HAP-1 (cell line): ENCODE measurements around the gene ZNF408.
A peak's percentile ranks its signal among the peaks of the same experiment; 100 is the strongest.

Experiments used
- DNase-seq, 2 experiments: peaks; one replicate each; pipeline ENCODE4 v3.0.0-alpha.2; 2016 to 2020; ENCODE audit warnings: low spot score in 2 of 2
- H3K27me3 ChIP-seq: fragments of 250-450 bp; sonication (Bioruptor Pico); 2 replicates; pipeline ENCODE4 v1.5.1; 2020; ENCODE audit warnings: low read depth, mild to moderate bottlenecking, moderate library complexity
- H3K36me3 ChIP-seq: fragments of 250-450 bp; sonication (Bioruptor Pico); replicated peaks from 2 replicates; pipeline ENCODE4 v1.5.1; 2020; ENCODE audit warnings: mild to moderate bottlenecking
- H3K4me1 ChIP-seq: fragments of 250-450 bp; sonication (Bioruptor Pico); 2 replicates; pipeline ENCODE4 v1.5.1; 2020; ENCODE audit warnings: mild to moderate bottlenecking
- H3K4me3 ChIP-seq: fragments of 250-450 bp; sonication (Bioruptor Pico); 2 replicates; pipeline ENCODE4 v1.5.1; 2020; ENCODE audit warnings: mild to moderate bottlenecking, moderate library complexity
- H3K9me3 ChIP-seq: fragments of 250-450 bp; sonication (Bioruptor Pico); 2 replicates; pipeline ENCODE4 v1.5.1; 2020; ENCODE audit warnings: mild to moderate bottlenecking, moderate library complexity
- in situ Hi-C: fragments of 300-500 bp; cut with MboI; formaldehyde crosslinking; loops from 3 replicates; pipeline ENCODE4 v1.14.3; 2020; ENCODE audit warnings: low sequenced_read_pairs, inconsistent platforms, mixed read lengths

ZNF408 gene

GRCh38 chr11:46718155-46719019 lies 17.6 kb downstream of the ZNF408 start:
- Histone ChIP-seq H3K36me3 (no peaks in the 10 kb centered on the region), H3K4me1 (no peaks in the 10 kb centered on the region), H3K27me3 (no peaks in the 10 kb centered on the region), H3K9me3 (no peaks in the 10 kb centered on the region), H3K4me3 (no peak overlapping the region)
- in situ Hi-C loops = no loop called here
- DNase-seq = no peak

GRCh38 chr11:46719048-46719542 lies 18.3 kb downstream of the ZNF408 start, which contains the start of gene F2:
Gene F2 (plus strand): TSS chr11:46719213. CDS start chr11:46719236, 23 bp downstream.
- Histone ChIP-seq H3K4me1 (no peaks in the 10 kb centered on the region), H3K27me3 (no peaks in the 10 kb centered on the region), H3K9me3 (no peaks in the 10 kb centered on the region), H3K4me3 (no peak within 1 kb of the TSS), H3K36me3 (no peaks in the 10 kb centered on the region)
- no peak for DNase-seq
- in situ Hi-C loops = no loop called here

GRCh38 chr11:46719543-46720218 lies 18.9 kb downstream of the ZNF408 start:
- in situ Hi-C loops = no loop called here
- Histone ChIP-seq H3K27me3 (no peaks in the 10 kb centered on the region), H3K4me1 (no peaks in the 10 kb centered on the region), H3K4me3 (no peak overlapping the region), H3K36me3 (no peaks in the 10 kb centered on the region), H3K9me3 (no peaks in the 10 kb centered on the region)
- no peak for DNase-seq

GRCh38 chr11:46721286-46721685 lies 20.5 kb downstream of the ZNF408 start:
- Histone ChIP-seq H3K36me3 (no peaks in the 10 kb centered on the region), H3K4me3 (no peak overlapping the region), H3K27me3 (no peaks in the 10 kb centered on the region), H3K9me3 (no peaks in the 10 kb centered on the region), H3K4me1 (no peaks in the 10 kb centered on the region)
- no peak for DNase-seq
- in situ Hi-C loops = no loop called here

- H3K9me3 ChIP-seq = no peaks in the 10 kb centered on the region
- no peaks in the 10 kb centered on the region for H3K36me3 ChIP-seq
- H3K27me3 ChIP-seq = no peaks in the 10 kb centered on the region
- no peak overlapping the region for H3K4me3 ChIP-seq
- in situ Hi-C loops = no loop called here
- DNase-seq = no peak
- H3K4me1 ChIP-seq = no peaks in the 10 kb centered on the region
Measured at GRCh38 chr11:46722566-46723358, 21.9 kb downstream of the ZNF408 start.

- no peaks in the 10 kb centered on the region for H3K36me3 ChIP-seq
- DNase-seq = no peak
- in situ Hi-C loops = no loop called here
- no peaks in the 10 kb centered on the region for H3K9me3 ChIP-seq
- H3K27me3 ChIP-seq = no peaks in the 10 kb centered on the region
- no peaks in the 10 kb centered on the region for H3K4me1 ChIP-seq
- H3K4me3 ChIP-seq = no peak overlapping the region
Measured at GRCh38 chr11:46723359-46723680, 22.5 kb downstream of the ZNF408 start.

GRCh38 chr11:46724088-46724487 lies 23.3 kb downstream of the ZNF408 start:
- H3K4me1 ChIP-seq = no peaks in the 10 kb centered on the region

GRCh38 chr11:46725338-46726205 lies 24.7 kb downstream of the ZNF408 start:
- Histone ChIP-seq H3K4me1 (no peaks in the 10 kb centered on the region), H3K4me3 (no peak overlapping the region), H3K27me3 (no peaks in the 10 kb centered on the region), H3K9me3 (no peaks in the 10 kb centered on the region), H3K36me3 (no peaks in the 10 kb centered on the region)
- in situ Hi-C loops = no loop called here
- DNase-seq = no peak

More at GRCh38 chr11:46724088-46724487, 23.3 kb downstream of the ZNF408 start:
- in situ Hi-C loops = no loop called here
- Histone ChIP-seq H3K36me3 (no peaks in the 10 kb centered on the region), H3K4me3 (no peak overlapping the region), H3K9me3 (no peaks in the 10 kb centered on the region), H3K27me3 (no peaks in the 10 kb centered on the region)
- DNase-seq = peak in 1 of 2 experiments; percentile 17

GRCh38 chr11:46726206-46726862 lies 25.5 kb downstream of the ZNF408 start:
- Histone ChIP-seq H3K4me1 (no peaks in the 10 kb centered on the region), H3K36me3 (no peaks in the 10 kb centered on the region), H3K27me3 (no peaks in the 10 kb centered on the region), H3K9me3 (no peaks in the 10 kb centered on the region), H3K4me3 (no peak overlapping the region)
- in situ Hi-C loops = no loop called here
- DNase-seq = no peak

- Histone ChIP-seq H3K4me1 (no peaks in the 10 kb centered on the region), H3K9me3 (no peaks in the 10 kb centered on the region), H3K36me3 (no peaks in the 10 kb centered on the region), H3K27me3 (no peaks in the 10 kb centered on the region), H3K4me3 (no peak overlapping the region)
- DNase-seq = no peak
- in situ Hi-C loops = no loop called here
Measured at GRCh38 chr11:46727952-46728658, 27.3 kb downstream of the ZNF408 start.

- H3K9me3 ChIP-seq = no peaks in the 10 kb centered on the region
- no peak overlapping the region for H3K4me3 ChIP-seq
- no peak for DNase-seq
- H3K4me1 ChIP-seq = no peaks in the 10 kb centered on the region
- no peaks in the 10 kb centered on the region for H3K36me3 ChIP-seq
- H3K27me3 ChIP-seq = no peaks in the 10 kb centered on the region
- in situ Hi-C loops = no loop called here
Measured at GRCh38 chr11:46728659-46729040, 27.8 kb downstream of the ZNF408 start.
